Measurements from ENCODE around the gene RXFP1.

GRCh38 chr4:158553364-158553763, 31.7 kb downstream of the RXFP1 start:
- TF ChIP-seq POLR2A (IDR thresholded peaks at IDR 0.05; ENCODE audit: low read depth, low read length) (no peak), TAF1 (IDR thresholded peaks at IDR 0.05; ENCODE audit: borderline replicate concordance, low read depth, low read length) (no peak), POLR2AphosphoS5 (IDR thresholded peaks at IDR 0.05; ENCODE audit: low read depth, low read length) (no peak)

Data from GM12892 (cell line).